Epithelial cell of umbilical artery (primary cell): ENCODE data around the gene LRRC63. TPM values are rescaled to one million over a fixed set of nuclear protein-coding genes. Genes with fewer than 3 reads are reported as not detected.

Experiments used
- total RNA-seq: library from RNA; depleted of rRNA; stranded (reverse); fragments of >200 nt; gene quantifications from 2 replicates; pipeline ENCODE4 v1.2.3, GENCODE V29; 2014

LRRC63 gene
- total RNA-seq, result not detected in 2 replicates

GRCh38 chr13:46211483-46212351 lies at the start of gene LRRC63:
Gene LRRC63 (plus strand): TSS chr13:46211928. CDS start chr13:46213035, 1,107 bp downstream.

DNA sequence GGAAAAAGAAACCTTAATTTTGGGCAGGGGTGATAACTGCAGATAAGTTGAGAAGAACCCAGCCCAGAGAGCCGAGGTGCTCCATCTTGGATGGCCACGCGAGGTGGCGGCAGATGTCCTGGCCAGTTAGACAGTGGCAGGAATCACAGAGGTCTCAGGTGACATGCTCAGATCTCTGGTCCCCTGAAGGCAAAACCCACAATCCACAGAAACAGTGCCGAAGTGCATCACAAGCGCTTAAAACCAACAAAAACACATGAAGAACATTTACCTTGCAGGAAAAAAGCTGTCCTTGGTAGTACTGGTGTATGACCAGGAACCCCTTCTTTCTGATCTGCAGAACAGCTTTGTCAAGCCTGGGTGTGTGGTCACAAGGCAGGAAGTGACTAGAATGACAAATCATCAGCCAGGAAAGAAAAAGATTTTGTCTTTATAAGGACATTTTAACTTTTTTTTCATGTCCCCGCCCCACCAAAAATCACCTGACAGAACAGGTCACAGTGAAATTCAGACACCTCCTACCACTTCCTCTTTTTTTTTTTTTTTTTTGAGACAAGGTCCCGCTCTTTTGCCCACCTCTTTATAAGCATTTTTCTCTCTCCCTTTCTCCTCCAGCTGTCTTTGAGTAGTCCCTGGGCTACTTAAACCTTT lies 29.8 kb upstream of the LRRC63 start, which contains the start of gene LCP1:
Gene LCP1 (minus strand): TSS at position 338 of the 651 bp plus-strand sequence. CDS start 22,515 bp downstream, outside the sequence.

Other genes with a start within 250 kb of the LRRC63 start
- gene ZC3H13, start 159.2 kb upstream of the LRRC63 start, total RNA-seq, result 12.8 and 14.3 TPM in 2 replicates
- not detected in 2 replicates for gene CPB2, start 106.9 kb upstream of the LRRC63 start, total RNA-seq
- 0.46 TPM in 1 of 2 replicates, not detected in the other for gene LCP1, start 29.8 kb upstream of the LRRC63 start, total RNA-seq
- under 0.01 TPM in 1 of 2 replicates, not detected in the other for gene RUBCNL, start 175.3 kb downstream of the LRRC63 start, total RNA-seq